Endothelial cell of hepatic sinusoid (primary cell): ENCODE results near the gene KCTD20.

ENCODE experiments used
- in situ Hi-C: cut with HindIII; loops from 2 replicates; pipeline ENCODE4 v1.10.0; 2017; ENCODE audit warnings: low sequenced_read_pairs

Gene KCTD20

DNA sequence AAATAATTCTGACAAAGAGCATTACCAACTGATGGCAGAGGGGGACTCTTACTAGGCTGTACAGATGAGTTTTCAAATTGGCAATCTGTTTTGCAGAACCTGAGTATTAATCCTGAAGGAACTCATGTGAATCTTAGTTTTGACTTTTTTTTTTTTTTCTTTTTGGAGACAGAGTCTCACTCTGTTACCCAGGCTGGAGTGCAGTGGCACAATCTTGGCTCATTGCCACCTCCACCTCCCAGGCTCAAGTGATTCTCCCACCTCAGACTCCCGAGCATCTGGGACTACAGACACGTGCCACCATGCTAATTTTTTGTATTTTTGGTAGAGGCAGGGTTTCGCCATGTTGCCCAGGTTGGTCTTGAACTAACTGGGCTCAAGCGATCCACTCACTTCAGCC is 49.3 kb downstream of the KCTD20 start:
- in situ Hi-C loops = no loop called here

DNA sequence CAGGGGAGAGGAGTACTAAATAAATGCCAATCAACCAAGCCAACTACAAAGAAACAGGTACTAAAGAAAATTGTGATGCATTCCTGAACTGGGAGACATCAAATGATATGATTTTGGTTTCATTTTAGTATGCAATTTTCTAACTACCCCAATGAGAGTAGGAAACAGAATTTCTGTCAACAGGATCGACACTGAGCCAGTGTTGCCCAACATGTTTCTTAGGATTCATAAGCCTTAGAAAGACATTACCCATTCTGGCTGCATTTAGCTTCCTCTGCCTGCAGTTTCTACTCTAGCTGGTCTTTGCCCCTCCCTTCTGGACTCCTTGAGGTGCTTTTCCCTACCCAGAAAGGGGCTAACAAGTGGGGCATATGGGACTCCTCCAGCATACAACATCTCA is 49.8 kb downstream of the KCTD20 start:
- in situ Hi-C loops = no loop called here

DNA sequence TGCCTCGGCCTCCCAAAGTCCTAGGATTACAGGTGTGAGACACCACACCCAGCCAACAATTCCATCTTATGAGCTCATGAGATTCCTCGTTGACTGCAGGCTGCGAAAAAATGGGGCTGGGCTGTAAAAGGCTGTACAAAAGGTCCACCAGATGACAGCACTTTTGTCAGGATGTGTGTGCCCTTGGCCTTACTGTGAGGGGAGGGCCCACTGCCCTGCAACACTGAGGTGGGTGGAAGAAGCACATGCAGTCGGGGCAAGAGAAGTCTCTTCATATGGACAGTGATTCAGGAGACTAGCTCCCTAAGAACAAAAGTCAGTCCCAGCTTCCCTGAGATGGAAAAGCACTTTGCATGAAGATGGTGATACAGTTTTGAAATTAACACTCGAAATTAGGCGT is 50.5 kb downstream of the KCTD20 start:
- in situ Hi-C loops = no loop called here

DNA sequence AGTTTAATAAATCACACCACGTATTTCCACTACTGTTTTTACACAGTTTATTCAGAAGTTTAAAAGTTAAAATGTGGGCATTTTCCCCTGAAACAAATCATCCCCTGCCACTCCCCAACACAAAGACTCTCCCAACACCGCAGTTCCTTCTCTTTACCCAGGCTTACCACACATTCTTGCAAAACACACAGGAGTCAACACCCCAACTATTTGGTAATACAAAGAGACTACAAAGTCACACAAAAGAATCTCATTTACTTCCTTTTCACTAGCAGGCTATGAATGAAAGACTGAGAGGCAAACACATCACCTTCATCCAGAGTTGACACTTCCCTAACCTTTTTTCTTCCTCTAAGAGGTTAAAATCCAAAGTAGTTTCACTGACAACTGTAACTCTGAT is 51.1 kb downstream of the KCTD20 start:
- in situ Hi-C loops = no loop called here

DNA sequence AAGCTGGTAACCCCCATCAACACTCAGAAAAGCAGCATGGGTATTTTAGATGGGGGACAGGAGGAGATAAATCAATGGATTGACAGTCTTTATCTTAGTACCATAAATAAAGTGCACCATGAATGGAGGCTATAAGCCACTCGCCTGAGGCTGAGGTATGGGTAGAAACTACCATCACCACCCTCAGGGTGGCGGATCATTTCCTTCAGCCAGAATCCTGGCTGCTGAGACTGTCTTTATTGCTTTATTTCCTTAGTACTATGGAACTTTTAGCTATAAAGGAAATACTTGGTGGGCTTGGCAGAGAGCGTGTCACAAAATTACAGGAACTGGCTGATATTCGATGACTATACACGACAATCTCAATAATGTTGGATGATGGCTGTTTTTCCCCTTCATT is 52.3 kb downstream of the KCTD20 start:
- in situ Hi-C loops = no loop called here

DNA sequence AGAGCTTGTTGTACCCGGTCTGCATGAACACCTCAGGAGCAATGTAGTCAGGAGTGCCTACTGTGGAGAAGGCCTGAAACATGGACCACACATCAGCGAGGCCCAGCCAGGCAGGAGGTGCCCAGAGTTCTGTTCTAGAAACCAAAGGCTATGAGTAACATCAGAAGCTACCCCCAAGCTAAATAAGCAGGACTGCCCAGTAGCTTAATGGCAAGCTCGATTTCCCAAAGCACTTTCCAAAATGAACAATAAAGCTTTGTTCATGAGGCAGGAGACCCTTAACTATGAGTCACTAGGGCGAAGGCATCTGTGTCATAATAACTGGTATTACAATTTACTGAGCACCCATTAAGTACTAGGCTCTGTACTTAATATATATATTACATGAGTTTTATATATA is 57.1 kb downstream of the KCTD20 start:
- in situ Hi-C loops = no loop called here

DNA sequence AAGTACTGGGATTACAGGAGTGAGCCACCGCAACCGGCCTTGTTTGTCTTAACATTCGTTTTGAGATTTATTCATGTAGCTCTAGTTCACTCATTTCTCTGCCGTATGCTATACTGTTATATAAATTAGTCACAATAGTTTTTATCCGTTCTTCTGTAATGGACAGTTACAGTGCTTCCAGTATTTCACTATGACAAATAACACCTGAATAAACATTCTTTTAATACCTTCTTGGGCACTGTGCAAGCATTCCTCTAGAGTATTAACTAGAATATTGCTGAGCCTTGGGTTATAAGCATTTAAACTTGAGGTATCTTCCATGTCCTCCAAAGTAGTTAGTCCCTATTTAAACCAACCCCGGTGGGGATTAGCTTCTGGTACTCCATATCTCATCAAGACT is 58.9 kb downstream of the KCTD20 start:
- in situ Hi-C loops = no loop called here

DNA sequence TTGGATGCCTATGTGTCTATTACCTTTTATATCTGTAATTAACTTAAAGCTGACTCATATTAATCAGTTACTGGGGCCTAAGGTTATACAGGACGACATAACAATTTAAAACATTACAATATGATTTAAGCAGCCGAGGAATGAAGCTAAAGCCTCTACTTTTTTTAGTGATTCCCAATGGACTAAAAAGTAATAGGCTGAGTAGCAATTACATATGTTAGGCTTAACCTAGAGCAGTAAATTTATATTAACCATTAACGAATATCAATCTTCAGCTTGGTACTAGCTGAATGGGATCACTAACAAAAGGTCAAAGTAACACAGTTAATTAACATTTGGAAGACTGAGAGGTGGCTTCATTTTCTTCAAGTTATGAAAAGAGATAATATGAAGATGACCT is 61.4 kb downstream of the KCTD20 start:
- in situ Hi-C loops = no loop called here

DNA sequence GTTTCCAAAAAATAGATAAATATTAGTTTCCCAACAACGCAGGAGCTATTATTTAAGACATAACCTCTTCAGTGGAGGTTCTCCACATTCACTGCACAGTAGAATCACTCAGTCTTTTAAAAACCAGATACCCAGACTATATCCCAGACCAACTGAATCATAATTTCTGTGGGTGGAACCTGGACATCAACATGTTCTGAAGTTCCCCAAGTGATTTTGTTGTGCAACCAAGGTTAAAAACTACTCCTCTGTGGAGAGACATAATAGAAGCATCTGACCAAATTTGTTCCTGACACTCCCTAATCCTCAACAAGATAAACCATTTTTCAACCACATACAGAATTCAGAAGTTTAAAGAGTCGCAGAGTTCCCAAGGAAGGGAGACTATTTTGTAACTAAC is 62.2 kb downstream of the KCTD20 start:
- in situ Hi-C loops = no loop called here

DNA sequence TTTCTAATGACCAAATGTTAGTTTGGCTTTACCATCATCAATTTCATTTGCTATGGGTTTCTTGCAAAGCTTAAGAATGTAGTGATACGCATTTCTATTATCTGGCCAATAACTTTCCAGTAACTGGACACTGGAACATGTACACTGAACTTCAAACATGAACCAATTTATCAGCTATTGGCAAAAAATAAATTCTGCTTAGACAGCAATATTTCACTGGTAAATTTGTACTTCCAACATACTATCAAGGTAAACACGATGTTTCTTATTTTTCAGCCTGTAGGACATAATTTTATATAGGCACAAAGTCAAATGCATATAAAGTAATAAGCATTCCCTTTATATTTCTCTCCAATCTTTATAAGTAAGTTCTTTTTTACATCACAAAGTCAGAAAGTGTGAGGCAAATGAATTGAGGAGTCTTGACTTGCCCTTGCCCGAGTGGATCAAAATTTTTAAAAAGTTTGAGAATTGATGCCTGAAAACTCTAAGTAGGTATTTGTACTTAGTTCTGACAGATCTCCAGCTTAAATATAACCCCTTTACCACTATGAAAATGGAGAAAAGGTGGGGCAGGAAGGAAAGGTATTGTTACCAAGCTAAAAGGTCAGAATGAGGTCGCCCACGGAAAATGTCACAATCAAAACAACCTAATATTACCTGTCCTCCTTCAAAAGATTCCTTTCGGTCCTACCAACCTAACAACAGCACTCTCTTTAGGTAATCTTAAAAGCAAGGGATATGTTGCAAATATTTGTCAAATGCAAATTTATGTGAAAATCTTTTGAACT is 63.1 kb downstream of the KCTD20 start:
- in situ Hi-C loops = no loop called here

DNA sequence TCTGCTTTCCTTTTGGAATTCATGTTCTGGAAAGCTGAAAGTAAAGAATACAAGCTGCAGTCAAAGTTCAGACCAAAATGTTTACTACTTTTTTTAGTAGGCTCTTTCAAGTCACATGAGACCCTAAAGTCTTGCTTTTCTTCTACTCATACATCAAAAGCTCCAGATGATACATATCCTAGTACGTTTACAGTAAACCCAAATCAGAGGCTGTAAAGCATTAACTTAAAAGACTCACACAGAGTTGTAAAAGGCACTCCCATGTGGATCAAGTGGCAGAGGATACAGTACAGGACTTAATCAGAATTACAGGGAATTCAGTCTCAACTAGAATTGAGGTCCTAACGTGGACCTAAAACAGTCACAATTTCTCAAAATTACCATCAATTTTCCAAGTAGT is 63.8 kb downstream of the KCTD20 start:
- in situ Hi-C loops = no loop called here

DNA sequence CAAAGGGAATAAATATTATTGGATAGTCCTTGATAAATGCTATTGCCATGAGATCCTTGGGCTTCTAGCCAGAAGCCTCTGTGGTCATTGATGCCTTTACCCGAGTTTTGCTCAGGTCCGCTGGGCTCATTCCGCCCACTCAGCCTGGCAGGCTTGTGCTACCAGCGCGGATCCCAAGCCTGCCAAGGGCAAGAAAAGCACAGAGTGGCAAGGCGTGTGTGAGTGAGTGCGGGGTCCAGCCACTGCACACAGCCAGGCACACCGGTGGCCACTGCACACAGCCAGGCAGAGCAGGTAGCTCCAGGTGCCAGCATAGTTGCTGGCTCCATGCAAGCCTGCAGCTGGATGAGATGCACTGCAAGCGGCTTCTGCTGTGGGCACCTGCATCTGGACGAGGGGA is 65.7 kb downstream of the KCTD20 start:
- in situ Hi-C loops = no loop called here

DNA sequence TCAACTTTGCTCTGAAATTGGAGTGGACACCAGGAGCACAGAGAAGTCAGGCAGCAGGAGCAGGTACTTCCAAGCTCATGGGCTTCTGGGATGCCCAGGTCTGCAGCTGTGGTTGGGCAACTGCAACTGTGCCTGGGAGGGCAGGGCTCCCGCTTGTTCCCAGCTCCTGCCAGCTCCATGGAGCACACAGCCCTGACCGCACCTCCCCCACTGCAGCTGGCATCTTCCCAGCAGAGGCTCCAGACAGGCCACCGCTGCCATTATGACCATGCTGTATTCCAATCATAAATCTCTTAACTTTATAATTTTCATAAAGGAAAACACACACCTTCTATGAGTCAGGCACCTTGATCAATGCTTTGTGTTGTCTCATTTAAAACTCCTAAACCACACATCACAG is 67.6 kb downstream of the KCTD20 start:
- in situ Hi-C loops = no loop called here

DNA sequence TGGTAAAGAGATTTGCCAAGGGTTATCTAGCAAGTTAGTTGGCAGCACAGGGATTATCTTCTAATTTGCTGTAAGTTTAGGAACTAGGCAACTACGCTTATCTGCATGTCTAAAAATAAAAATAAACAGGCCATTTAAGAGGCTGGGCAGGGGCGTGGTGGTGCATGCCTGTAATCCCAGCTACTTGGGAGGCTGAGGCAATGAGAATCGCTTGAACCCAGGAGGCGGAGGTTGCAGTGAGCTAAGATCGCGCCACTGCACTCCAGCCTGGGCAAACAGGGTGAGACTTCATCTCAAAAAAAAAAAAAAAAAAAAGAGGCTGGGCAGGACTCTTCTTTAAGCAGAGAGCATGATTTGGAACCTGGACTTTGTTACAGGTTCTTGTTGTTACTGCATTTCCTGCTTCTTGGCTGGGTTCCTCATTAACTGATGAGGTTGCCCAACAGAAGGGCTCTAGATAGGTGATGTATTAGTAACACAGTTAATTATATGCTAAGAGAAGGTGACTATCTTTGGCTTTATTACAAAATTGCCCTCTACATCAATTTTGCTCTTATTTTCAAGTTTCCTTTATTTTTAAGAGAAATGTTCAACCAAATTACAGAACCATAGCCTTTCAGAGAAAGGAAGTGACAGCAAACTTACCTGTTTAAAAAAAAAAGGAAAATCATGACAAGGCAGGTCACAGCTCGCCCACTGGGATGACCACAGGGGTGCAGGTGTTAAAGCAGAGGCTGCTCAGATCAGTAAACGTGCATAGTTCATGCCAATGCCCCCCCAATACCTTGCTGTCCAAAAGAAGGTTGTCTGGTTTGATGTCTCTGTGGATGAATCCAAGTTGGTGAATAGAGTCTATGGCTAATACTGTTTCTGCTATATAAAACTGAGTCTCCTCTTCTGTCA is 72.0 kb downstream of the KCTD20 start:
- in situ Hi-C loops = loop anchor here (5.0 kb wide), 1 partner anchor 33 kb away; no protein-coding TSS in a partner anchor

DNA sequence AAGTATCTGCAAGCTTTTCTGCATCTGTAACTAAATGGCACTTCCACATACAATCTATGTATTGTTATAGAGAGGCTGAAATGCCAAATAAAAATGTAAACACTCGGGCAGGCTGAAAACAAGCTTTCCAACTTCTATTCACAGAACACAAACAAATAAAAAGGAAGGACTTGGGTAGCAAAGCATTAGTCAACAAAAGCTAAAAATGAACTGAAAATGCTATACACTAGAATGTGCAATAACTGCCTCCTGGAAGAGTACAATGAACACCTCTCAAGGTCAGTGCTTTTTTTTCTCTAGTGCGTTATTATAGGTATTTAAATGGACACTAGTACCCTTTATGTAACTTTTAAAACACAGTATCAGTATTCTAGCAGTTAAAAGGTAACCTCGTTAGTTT is 73.0 kb downstream of the KCTD20 start:
- in situ Hi-C loops = loop anchor here (5.0 kb wide), 1 partner anchor 34 kb away; no protein-coding TSS in a partner anchor

DNA sequence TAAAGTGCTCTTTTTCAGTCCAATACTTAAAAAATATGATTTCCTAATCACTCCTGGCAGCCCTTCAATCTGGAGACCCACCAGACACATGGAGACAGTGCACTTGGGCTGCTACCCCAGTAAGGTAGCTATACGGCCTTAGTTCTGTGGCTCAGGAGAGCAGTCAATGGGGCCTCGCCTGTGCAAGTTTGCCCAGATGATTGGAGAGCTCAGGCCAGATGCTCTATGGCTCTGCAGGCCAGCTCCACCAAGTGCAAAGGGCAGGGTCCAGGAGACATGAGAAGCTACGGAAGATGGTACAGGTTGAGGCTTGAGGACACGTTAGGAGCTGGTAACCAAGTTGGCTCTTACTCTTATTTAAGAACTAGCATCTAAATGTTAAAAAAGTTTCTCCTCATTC is 73.8 kb downstream of the KCTD20 start:
- in situ Hi-C loops = loop anchor here (5.0 kb wide), 1 partner anchor 34 kb away; no protein-coding TSS in a partner anchor

DNA sequence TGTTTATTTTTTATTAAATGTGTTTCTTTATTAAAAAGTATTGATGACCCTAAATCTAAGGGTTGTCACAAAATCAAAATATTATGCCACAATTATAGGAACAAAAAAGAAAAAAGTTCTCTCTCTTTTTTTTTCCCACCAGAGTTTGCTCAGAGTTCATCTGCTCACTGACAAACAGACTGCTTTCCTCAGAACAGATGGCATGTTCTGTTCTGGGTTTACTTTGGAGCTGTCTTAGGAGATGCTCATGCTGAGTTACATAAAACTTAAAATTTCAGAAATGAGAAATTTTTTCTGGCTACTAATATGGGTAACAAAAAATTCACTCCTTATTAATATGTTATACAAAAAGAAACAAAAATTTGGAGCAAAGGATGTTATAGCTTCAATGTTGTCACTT is 74.2 kb downstream of the KCTD20 start:
- in situ Hi-C loops = loop anchor here (5.0 kb wide), 1 partner anchor 35 kb away; no protein-coding TSS in a partner anchor

DNA sequence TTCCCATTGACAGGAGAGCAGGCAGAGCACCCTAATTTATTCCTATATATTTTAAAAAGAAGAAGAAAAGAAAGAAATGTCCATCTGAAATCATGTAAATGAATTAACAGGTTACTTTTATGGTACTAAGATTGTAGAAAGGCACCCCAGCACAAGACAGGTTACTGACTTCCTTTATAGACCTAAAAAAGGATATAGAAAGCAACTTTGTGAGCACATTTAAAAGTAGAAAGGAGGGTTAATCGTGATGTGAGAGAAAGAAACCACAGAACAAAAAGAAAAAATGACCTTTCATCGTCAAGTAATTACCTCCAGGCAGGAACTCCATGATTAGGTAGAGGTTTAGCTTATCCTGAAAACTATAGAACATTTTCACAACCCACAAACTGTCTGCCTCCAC is 74.6 kb downstream of the KCTD20 start:
- in situ Hi-C loops = loop anchor here (5.0 kb wide), 1 partner anchor 35 kb away; no protein-coding TSS in a partner anchor

DNA sequence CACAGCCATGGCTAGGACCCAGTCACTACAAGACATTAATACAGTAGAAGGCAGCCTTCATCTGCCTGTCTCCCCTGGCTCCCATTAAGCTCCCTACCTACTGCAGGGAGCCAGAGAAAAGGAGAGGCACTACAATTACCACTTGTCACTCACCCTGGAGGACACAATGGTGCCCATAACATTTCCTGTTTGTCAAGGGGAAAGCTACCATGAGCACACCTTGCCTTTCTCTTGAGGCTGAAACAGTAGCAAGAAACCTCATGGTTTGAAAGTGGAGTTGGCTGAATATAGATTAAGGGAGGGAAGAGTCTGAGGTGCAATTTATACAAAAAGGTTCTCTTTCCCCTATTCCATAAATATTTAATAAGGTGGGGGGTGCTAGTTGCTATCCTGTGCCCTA is 76.6 kb downstream of the KCTD20 start:
- in situ Hi-C loops = loop anchor here (5.0 kb wide), 1 partner anchor 37 kb away; no protein-coding TSS in a partner anchor

DNA sequence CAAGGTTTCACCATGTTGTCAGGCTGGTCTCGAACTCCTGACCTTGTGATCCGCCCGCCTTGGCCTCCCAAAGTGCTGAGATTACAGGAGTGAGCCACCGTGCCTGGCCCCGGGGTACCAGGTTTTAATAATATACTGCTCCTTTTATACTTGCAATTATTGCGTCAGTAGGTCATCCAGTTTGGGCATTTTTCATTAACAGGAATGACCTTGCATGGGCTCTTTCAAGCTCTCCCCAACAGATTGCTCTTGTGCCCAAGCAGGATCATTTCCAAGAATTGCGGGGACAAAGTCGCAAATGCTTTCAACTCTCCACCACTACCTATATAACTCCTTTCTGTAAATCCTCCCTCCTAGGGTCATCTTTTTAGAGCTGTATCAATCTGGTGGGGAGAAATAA is 80.7 kb downstream of the KCTD20 start:
- in situ Hi-C loops = no loop called here

DNA sequence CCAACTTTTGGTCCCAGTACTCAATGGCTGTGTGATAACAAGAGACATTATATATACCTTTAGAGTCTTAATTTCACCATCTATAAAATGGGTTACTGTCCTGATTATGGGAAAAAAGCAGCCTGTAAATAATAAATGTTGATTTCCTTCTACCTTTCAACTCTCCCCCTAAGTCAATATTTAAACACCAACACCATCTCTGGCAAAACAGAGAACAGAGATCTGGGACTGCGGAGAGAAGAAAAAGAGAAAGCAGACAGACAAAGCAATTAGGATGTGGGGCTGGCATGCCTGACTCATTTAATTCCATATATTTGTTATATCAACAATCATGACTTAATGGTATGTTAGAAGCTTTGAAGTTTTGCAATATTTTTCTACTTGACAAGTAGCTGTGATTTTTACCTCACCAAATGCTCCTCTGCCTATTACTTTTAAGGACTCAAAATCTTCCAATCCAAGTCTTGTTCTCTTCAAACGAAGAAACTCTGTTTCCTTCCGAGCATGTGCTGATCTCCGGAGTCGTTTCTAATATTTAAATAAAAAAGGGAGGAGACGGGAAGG is 81.2 kb downstream of the KCTD20 start:
- in situ Hi-C loops = no loop called here
